HepG2 (cell line): ENCODE results near the gene PHF5A. TPM values are rescaled to one million over a fixed set of nuclear protein-coding genes. Genes with fewer than 3 reads are reported as not detected.
A peak's percentile ranks its signal among the peaks of the same experiment; 100 is the strongest.

Experiments
- ARHGAP35 ChIP-seq: sonication (generic); formaldehyde crosslinking; IDR thresholded peaks from 2 replicates; pipeline ENCODE4 v1.9.0; 2022; ENCODE audit warnings: mild to moderate bottlenecking, inconsistent platforms, moderate library complexity, missing genetic modification reagents, borderline replicate concordance
- CC2D1A ChIP-seq: sonication (generic); formaldehyde crosslinking; IDR thresholded peaks from 2 replicates; pipeline ENCODE4 v1.8.1; 2023; ENCODE audit warnings: mild to moderate bottlenecking, missing genetic modification reagents
- CHD2 ChIP-seq: IDR thresholded peaks from 2 replicates; pipeline ENCODE4 v1.6.1; 2011; ENCODE audit warnings: low read depth, low read length, improper control_type of control experiment
- ELF4 ChIP-seq: sonication (generic); formaldehyde crosslinking; IDR thresholded peaks from 2 replicates; pipeline ENCODE4 v1.5.0; 2020; ENCODE audit warnings: missing genetic modification reagents, mild to moderate bottlenecking, moderate library complexity, borderline replicate concordance
- FOSL1 ChIP-seq: sonication (generic); formaldehyde crosslinking; IDR thresholded peaks from 2 replicates; pipeline ENCODE4 v1.9.0; 2021; ENCODE audit warnings: missing genetic modification reagents, borderline replicate concordance
- HDAC2 ChIP-seq: sonication (generic); formaldehyde crosslinking; IDR thresholded peaks from 2 replicates; pipeline ENCODE4 v1.4.0; 2020; ENCODE audit warnings: missing genetic modification reagents
- HMGA1 ChIP-seq: sonication (generic); formaldehyde crosslinking; conservative IDR thresholded peaks from 2 replicates; pipeline ENCODE4 v1.4.0; 2020; ENCODE audit warnings: missing genetic modification reagents
- HNRNPUL1 ChIP-seq: fragments of 200-400 bp; formaldehyde crosslinking; IDR thresholded peaks from 2 replicates; pipeline ENCODE4 v1.6.1; 2017; ENCODE audit warnings: low read depth, mild to moderate bottlenecking, low read length, moderate library complexity
- IRF2 ChIP-seq: IDR thresholded peaks from 2 replicates; pipeline ENCODE4 v1.6.1; 2018; ENCODE audit warnings: missing genetic modification reagents, missing compliant biosample characterization
- JUN ChIP-seq: sonication (generic); formaldehyde crosslinking; IDR thresholded peaks from 2 replicates; pipeline ENCODE4 v1.4.0; 2020; ENCODE audit warnings: mild to moderate bottlenecking, missing genetic modification reagents
- MYNN ChIP-seq: sonication (generic); formaldehyde crosslinking; IDR thresholded peaks from 2 replicates; pipeline ENCODE4 v1.4.0; 2020; ENCODE audit warnings: mild to moderate bottlenecking, low read depth, missing genetic modification reagents
- NAIF1 ChIP-seq: sonication (generic); formaldehyde crosslinking; IDR thresholded peaks from 2 replicates; pipeline ENCODE4 v1.5.0; 2020; ENCODE audit warnings: mild to moderate bottlenecking, missing genetic modification reagents, borderline replicate concordance
- NFRKB ChIP-seq: fragments of 450-650 bp; IDR thresholded peaks from 2 replicates; pipeline ENCODE4 v1.6.1; 2017
- RARG ChIP-seq: sonication (generic); formaldehyde crosslinking; IDR thresholded peaks from 2 replicates; pipeline ENCODE4 v1.4.0; 2020; ENCODE audit warnings: low read depth, mild to moderate bottlenecking, missing genetic modification reagents
- RELA ChIP-seq: sonication (generic); formaldehyde crosslinking; IDR thresholded peaks from 2 replicates; pipeline ENCODE4 v1.4.0; 2020; ENCODE audit warnings: missing genetic modification reagents
- TBX3 ChIP-seq: fragments of 450-650 bp; IDR thresholded peaks from 2 replicates; pipeline ENCODE4 v1.6.1; 2017; ENCODE audit warnings: antibody characterized with exemption, mild to moderate bottlenecking, inconsistent platforms, borderline replicate concordance
- TCF7L2 ChIP-seq: IDR thresholded peaks from 2 replicates; pipeline ENCODE4 v1.6.1; 2011; ENCODE audit warnings: mild to moderate bottlenecking, low read depth, low read length, moderate library complexity
- ZNF10 ChIP-seq: sonication (generic); formaldehyde crosslinking; IDR thresholded peaks from 2 replicates; pipeline ENCODE4 v1.4.0; 2020; ENCODE audit warnings: mild to moderate bottlenecking, low read depth, missing genetic modification reagents, borderline replicate concordance
- ZNF354B ChIP-seq: sonication (generic); formaldehyde crosslinking; IDR thresholded peaks from 2 replicates; pipeline ENCODE4 v1.8.0; 2022; ENCODE audit warnings: mild to moderate bottlenecking, missing genetic modification reagents
- ZNF441 ChIP-seq: sonication (generic); formaldehyde crosslinking; IDR thresholded peaks from 2 replicates; pipeline ENCODE4 v1.7.0; 2021; ENCODE audit warnings: missing genetic modification reagents, borderline replicate concordance
- ZNF703 ChIP-seq: sonication (generic); formaldehyde crosslinking; IDR thresholded peaks from 2 replicates; pipeline ENCODE4 v1.5.1; 2020; ENCODE audit warnings: missing genetic modification reagents, mild to moderate bottlenecking, moderate library complexity, borderline replicate concordance
- polyA plus RNA-seq, 8 experiments: library from polyadenylated mRNA; depleted of rRNA in 3 of 8; stranded (reverse) in 7 of 8; unstranded in 1 of 8; fragments of >200 nt; fragmentation: Illumina TruSeq in 4 of 8; extraction: Trizol in 4 of 8; gene quantifications; 2 replicates each; pipeline versions ENCODE4 v1.2.1 to v1.2.3, GENCODE V29; 2011 to 2016; ENCODE audit warnings: low read depth in 4 of 8, missing spikeins in 1 of 8, mixed read lengths in 1 of 8; ENCODE audit not compliant: insufficient read depth in 1 of 8
- total RNA-seq, 5 experiments: library from RNA; depleted of rRNA; stranded (reverse); fragments of >200 nt; fragmentation: Illumina TruSeq; extraction: Trizol; gene quantifications; 2 replicates each; pipeline ENCODE4 v1.2.3, GENCODE V29; 2016; ENCODE audit warnings: low read depth in 1 of 5
- TF ChIP-seq, protein P1 (sequence below): sonication (generic); formaldehyde crosslinking; IDR thresholded peaks from 2 replicates; pipeline ENCODE4 v1.5.1; 2020; ENCODE audit warnings: missing genetic modification reagents, mild to moderate bottlenecking, borderline replicate concordance
- TF ChIP-seq, protein P2 (sequence below): sonication (generic); formaldehyde crosslinking; IDR thresholded peaks from 2 replicates; pipeline ENCODE4 v1.5.0; 2020; ENCODE audit warnings: missing genetic modification reagents, mild to moderate bottlenecking, borderline replicate concordance
- TF ChIP-seq, protein P3 (sequence below): sonication (generic); formaldehyde crosslinking; IDR thresholded peaks from 2 replicates; pipeline ENCODE4 v1.4.0; 2020; ENCODE audit warnings: mild to moderate bottlenecking, missing genetic modification reagents
- TF ChIP-seq, protein P4 (sequence below): sonication (generic); formaldehyde crosslinking; IDR thresholded peaks from 2 replicates; pipeline ENCODE4 v1.4.0; 2020; ENCODE audit warnings: missing genetic modification reagents

Gene PHF5A
- total and polyA plus RNA-seq, 2 of the 13 experiments (the other 11 are each of a cell fraction or from before 2014, with no cell fraction given) = 56.6 to 105 TPM

DNA sequence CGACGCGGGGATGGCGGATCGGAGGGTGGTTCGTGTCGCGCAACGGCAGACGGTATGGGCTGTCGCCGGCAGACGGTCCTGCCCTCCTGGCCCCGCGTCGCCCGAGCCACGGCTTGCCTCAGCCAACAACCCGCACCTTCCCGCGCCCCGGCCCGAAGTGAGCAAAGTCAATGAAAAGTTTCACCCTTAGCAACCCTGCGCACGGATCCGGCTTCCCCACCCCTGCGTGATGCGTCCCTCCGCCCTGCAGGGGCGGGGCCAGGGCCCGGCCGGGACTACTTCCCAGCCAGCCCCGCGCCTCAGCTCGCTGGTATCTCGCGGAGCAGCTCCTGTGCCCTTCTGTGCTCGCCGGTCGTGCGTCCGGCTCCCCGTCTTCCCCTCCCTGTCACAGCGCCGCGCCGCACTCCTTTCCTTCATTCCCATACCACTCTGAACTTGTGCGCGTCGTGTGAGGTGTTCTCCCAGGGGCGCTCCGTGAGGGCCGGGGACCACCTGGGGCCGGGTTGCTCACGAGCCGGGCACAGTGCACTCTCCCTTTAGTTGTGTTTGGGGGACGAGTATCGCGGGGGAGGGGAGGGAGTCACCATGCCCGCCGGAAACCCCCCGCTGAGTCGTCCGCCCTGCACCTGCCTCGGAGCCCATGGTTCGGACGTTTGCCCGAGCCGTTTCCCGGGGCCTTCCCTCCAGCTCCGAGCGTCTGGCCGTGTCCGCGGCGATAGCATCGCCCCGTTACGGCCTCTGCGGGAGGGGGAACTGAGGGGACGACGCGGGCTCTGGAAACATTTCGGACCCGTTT lies 21.7 kb downstream of the PHF5A start, which contains the start of gene TOB2 (continued):
- TF ChIP-seq, protein P1, sequence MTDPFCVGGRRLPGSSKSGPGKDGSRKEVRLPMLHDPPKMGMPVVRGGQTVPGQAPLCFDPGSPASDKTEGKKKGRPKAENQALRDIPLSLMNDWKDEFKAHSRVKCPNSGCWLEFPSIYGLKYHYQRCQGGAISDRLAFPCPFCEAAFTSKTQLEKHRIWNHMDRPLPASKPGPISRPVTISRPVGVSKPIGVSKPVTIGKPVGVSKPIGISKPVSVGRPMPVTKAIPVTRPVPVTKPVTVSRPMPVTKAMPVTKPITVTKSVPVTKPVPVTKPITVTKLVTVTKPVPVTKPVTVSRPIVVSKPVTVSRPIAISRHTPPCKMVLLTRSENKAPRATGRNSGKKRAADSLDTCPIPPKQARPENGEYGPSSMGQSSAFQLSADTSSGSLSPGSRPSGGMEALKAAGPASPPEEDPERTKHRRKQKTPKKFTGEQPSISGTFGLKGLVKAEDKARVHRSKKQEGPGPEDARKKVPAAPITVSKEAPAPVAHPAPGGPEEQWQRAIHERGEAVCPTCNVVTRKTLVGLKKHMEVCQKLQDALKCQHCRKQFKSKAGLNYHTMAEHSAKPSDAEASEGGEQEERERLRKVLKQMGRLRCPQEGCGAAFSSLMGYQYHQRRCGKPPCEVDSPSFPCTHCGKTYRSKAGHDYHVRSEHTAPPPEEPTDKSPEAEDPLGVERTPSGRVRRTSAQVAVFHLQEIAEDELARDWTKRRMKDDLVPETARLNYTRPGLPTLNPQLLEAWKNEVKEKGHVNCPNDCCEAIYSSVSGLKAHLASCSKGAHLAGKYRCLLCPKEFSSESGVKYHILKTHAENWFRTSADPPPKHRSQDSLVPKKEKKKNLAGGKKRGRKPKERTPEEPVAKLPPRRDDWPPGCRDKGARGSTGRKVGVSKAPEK (CRISPR knock-in tag) = no peak
- TF ChIP-seq HNRNPUL1 (peak; percentile 88; the same call in 1 of the 2 replicates), NAIF1 (CRISPR knock-in tag) (peak; percentile 88; the same call in 1 of the 2 replicates), CHD2 (peak; percentile 95), MYNN (CRISPR knock-in tag) (no peak; the same call in 1 of the 2 replicates), TCF7L2 (no peak), RELA (CRISPR knock-in tag) (no peak), ZNF441 (peak; percentile 72), HMGA1 (no peak), FOSL1 (CRISPR knock-in tag) (no peak), ZNF703 (peak; percentile 99), TBX3 (peak; percentile 54), ZNF10 (CRISPR knock-in tag) (no peak), CC2D1A (CRISPR knock-in tag) (no peak), RARG (CRISPR knock-in tag) (0 out of 2 replicates have a peak, but pooled peaks have one; percentile 46), NFRKB (no peak), ARHGAP35 (CRISPR knock-in tag) (peak; percentile 94), ELF4 (peak; percentile 59; the same call in 1 of the 2 replicates), ZNF354B (CRISPR knock-in tag) (no peak), JUN (CRISPR knock-in tag) (0 out of 2 replicates have a peak, but pooled peaks have one; percentile 34), HDAC2 (CRISPR knock-in tag) (peak; percentile 83), IRF2 (CRISPR knock-in tag) (peak; percentile 98)
- TF ChIP-seq, protein P2, sequence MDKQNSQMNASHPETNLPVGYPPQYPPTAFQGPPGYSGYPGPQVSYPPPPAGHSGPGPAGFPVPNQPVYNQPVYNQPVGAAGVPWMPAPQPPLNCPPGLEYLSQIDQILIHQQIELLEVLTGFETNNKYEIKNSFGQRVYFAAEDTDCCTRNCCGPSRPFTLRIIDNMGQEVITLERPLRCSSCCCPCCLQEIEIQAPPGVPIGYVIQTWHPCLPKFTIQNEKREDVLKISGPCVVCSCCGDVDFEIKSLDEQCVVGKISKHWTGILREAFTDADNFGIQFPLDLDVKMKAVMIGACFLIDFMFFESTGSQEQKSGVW = peak; percentile 71
- TF ChIP-seq, protein P3, sequence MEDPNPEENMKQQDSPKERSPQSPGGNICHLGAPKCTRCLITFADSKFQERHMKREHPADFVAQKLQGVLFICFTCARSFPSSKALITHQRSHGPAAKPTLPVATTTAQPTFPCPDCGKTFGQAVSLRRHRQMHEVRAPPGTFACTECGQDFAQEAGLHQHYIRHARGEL = no peak
- TF ChIP-seq, protein P4, sequence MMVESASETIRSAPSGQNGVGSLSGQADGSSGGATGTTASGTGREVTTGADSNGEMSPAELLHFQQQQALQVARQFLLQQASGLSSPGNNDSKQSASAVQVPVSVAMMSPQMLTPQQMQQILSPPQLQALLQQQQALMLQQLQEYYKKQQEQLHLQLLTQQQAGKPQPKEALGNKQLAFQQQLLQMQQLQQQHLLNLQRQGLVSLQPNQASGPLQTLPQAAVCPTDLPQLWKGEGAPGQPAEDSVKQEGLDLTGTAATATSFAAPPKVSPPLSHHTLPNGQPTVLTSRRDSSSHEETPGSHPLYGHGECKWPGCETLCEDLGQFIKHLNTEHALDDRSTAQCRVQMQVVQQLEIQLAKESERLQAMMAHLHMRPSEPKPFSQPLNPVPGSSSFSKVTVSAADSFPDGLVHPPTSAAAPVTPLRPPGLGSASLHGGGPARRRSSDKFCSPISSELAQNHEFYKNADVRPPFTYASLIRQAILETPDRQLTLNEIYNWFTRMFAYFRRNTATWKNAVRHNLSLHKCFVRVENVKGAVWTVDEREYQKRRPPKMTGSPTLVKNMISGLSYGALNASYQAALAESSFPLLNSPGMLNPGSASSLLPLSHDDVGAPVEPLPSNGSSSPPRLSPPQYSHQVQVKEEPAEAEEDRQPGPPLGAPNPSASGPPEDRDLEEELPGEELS (CRISPR knock-in tag) = no peak; the same call in 1 of the 2 replicates
